ENCODE results near the gene CFAP46.

DNA sequence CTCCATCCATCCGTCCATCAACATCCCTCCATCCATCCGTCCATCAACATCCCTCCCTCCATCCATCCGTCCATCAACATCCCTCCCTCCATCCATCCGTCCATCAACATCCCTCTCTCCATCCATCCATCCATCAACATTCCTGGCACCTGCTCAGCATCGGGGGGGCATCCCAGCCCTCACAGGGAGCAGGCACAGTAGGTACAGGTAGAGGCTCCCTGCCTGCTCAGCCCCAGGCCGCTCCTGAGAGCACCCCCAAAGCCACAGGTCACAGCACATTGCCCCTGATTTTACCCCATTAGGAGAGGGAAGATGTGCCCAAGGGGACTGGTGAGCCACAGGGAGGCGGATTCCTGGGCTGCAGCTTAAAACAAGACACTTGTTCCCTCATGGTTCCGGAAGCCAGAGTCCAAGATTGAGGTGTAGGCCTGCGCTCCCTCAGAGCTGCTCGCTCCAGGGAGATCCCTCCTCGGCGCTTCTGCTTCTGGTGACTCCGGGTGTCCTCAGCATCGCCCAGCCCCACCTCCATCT lies 21.1 kb upstream of the CFAP46 start:
- no peak for TF ChIP-seq CTCF (IDR thresholded peaks at IDR 0.05; ENCODE audit: poor library complexity)
- TF ChIP-seq EZH2 (IDR thresholded peaks at IDR 0.05; ENCODE audit: borderline replicate concordance), result no peak

Data from hepatocyte (in vitro differentiated cells).